PC-9 (cell line): ENCODE data around the gene MED13L. TPM values are rescaled to one million over a fixed set of nuclear protein-coding genes. Genes with fewer than 3 reads are reported as not detected.

ENCODE experiments used
- BruUV-seq: library from RNA; stranded (reverse); fragments of 400-500 nt; replicated peaks from 2 replicates; lab custom pipeline; 2021; lab: Mats Ljungman, UMichigan
- CTCF ChIA-PET: fragments of 300-600 bp; sonication (Branson Sonifier 250); formaldehyde crosslinking; loops from one replicate; lab custom pipeline; 2022; ENCODE audit warnings: antibody characterized with exemption; lab: Charles Lee
- POLR2A ChIA-PET: fragments of 300-600 bp; sonication (Branson Sonifier 250); formaldehyde crosslinking; loops from one replicate; lab custom pipeline; 2022; ENCODE audit warnings: antibody characterized with exemption; ENCODE audit not compliant: unreplicated experiment; lab: Charles Lee
- DNase-seq, 2 experiments: peaks; one replicate each; pipeline versions ENCODE4 v3.0.0 to v3.0.0-alpha.2; 2015 to 2022; ENCODE audit warnings: mixed read lengths in 1 of 2
- H2AFZ ChIP-seq: fragments of 200-600 bp; sonication (generic); 2 replicates; pipeline ENCODE4 v1.8.1; 2017; ENCODE audit warnings: antibody characterized with exemption
- H3F3A ChIP-seq: fragments of 200-600 bp; sonication (generic); 2 replicates; pipeline ENCODE4 v1.8.1; 2017; ENCODE audit warnings: antibody characterized with exemption, mild to moderate bottlenecking, low read depth; ENCODE audit not compliant: insufficient read depth
- H3K27ac ChIP-seq: fragments of 200-600 bp; sonication (generic); 2 replicates; pipeline ENCODE4 v1.6.1; 2016; ENCODE audit warnings: mixed run types
- H3K27me3 ChIP-seq: fragments of 200-600 bp; sonication (generic); 2 replicates; pipeline ENCODE4 v1.6.1; 2016; ENCODE audit warnings: low read depth, mixed run types; ENCODE audit not compliant: insufficient read depth
- H3K36me3 ChIP-seq: fragments of 200-600 bp; sonication (generic); 2 replicates; pipeline ENCODE4 v1.6.1; 2016; ENCODE audit warnings: low read depth, mixed run types
- H3K4me1 ChIP-seq: fragments of 200-600 bp; sonication (generic); replicated peaks from 2 replicates; pipeline ENCODE4 v1.6.1; 2016; ENCODE audit warnings: mixed run types; ENCODE audit not compliant: insufficient read depth
- H3K4me2 ChIP-seq: fragments of 200-600 bp; sonication (generic); 2 replicates; pipeline ENCODE4 v1.6.1; 2017; ENCODE audit warnings: mixed run types
- H3K4me3 ChIP-seq: fragments of 200-600 bp; sonication (generic); 2 replicates; pipeline ENCODE4 v1.6.1; 2016; ENCODE audit warnings: mixed run types
- H3K79me2 ChIP-seq: fragments of 200-600 bp; sonication (generic); 2 replicates; pipeline ENCODE4 v1.6.1; 2017; ENCODE audit warnings: low read depth, mixed run types
- H3K9me2 ChIP-seq: fragments of 200-600 bp; sonication (generic); 2 replicates; pipeline ENCODE4 v1.8.1; 2017; ENCODE audit warnings: mild to moderate bottlenecking; ENCODE audit not compliant: insufficient read depth
- H3K9me3 ChIP-seq: fragments of 200-600 bp; sonication (generic); 2 replicates; pipeline ENCODE4 v1.8.1; 2016; ENCODE audit warnings: low read depth; ENCODE audit not compliant: insufficient read depth
- H4K20me1 ChIP-seq: fragments of 200-600 bp; sonication (generic); 2 replicates; pipeline ENCODE4 v1.8.1; 2017; ENCODE audit not compliant: insufficient read depth
- CTCF ChIP-seq: fragments of 200-600 bp; sonication (generic); conservative IDR thresholded peaks from 2 replicates; pipeline ENCODE4 v1.6.1; 2017; ENCODE audit warnings: mixed run types, antibody characterized with exemption, mild to moderate bottlenecking, moderate library complexity
- EZH2 ChIP-seq: fragments of 200-600 bp; sonication (generic); IDR thresholded peaks from 2 replicates; pipeline ENCODE4 v1.8.0; 2017; ENCODE audit warnings: antibody characterized with exemption, low read depth
- intact Hi-C: fragments of 100-400 bp; cut with micrococcal nuclease; formaldehyde crosslinking; loops from one replicate; pipeline ENCODE4 v1.10.0; 2022; ENCODE audit not compliant: unreplicated experiment
- total RNA-seq: library from RNA; stranded (reverse); gene quantifications from 2 replicates; pipeline ENCODE4 v1.2.3, GENCODE V29; 2021

MED13L gene
- total RNA-seq, 1 experiment from 2014 or later: 89.5 TPM

GRCh38 chr12:116216022-116216756 lies 61.3 kb downstream of the MED13L start:
- Histone ChIP-seq H3K9me3 (no peaks in the 10 kb centered on the region), H3K27ac (no peak overlapping the region), H3K4me3 (no peak overlapping the region), H3K27me3 (no peaks in the 10 kb centered on the region), H3K4me2 (no peak overlapping the region), H3K4me1 (no peaks in the 10 kb centered on the region), H4K20me1 (peaks cover 58% of the 10 kb centered on the region), H3K79me2 (peaks cover 94% of the 10 kb centered on the region), H2AFZ (no peak overlapping the region), H3F3A (no peaks in the 10 kb centered on the region; the same call in 1 of the 2 replicates), H3K36me3 (no peaks in the 10 kb centered on the region), H3K9me2 (no peaks in the 10 kb centered on the region)
- TF ChIP-seq CTCF: no peak
- TF ChIP-seq EZH2: no peak
- CTCF ChIA-PET: interaction anchor here (0.5 kb wide), 1 partner anchor 181 kb away, joined by 3 read pairs; no protein-coding TSS in a partner anchor
- intact Hi-C loops: no loop called here
- POLR2A ChIA-PET: no interaction called here
- no peak for DNase-seq
- no TSS peak for BruUV-seq

GRCh38 chr12:116215023-116215422 lies 62.5 kb downstream of the MED13L start:
- intact Hi-C loops: no loop called here
- no peak overlapping the region for H3K4me3 ChIP-seq
- H3K9me2 ChIP-seq: no peaks in the 10 kb centered on the region
- no peak overlapping the region for H3K27ac ChIP-seq
- TF ChIP-seq EZH2 (no peak), CTCF (no peak)
- H3F3A ChIP-seq: no peaks in the 10 kb centered on the region; the same call in 1 of the 2 replicates
- no peak for DNase-seq
- no peaks in the 10 kb centered on the region for H3K4me1 ChIP-seq
- H3K27me3 ChIP-seq: no peaks in the 10 kb centered on the region
- H2AFZ ChIP-seq: no peak overlapping the region
- ChIA-PET POLR2A (interaction anchor here (0.6 kb wide), 1 partner anchor 10 kb away, joined by 7 read pairs; no protein-coding TSS in a partner anchor), CTCF (no interaction called here)
- no peaks in the 10 kb centered on the region for H3K9me3 ChIP-seq
- no peak overlapping the region for H3K4me2 ChIP-seq
- BruUV-seq: no TSS peak
- peaks cover 63% of the 10 kb centered on the region for H4K20me1 ChIP-seq
- H3K79me2 ChIP-seq: peaks cover 93% of the 10 kb centered on the region
- no peaks in the 10 kb centered on the region for H3K36me3 ChIP-seq

- no peak for TF ChIP-seq EZH2
- TF ChIP-seq CTCF: no peak
- intact Hi-C loops: no loop called here
- ChIA-PET POLR2A (no interaction called here), CTCF (interaction anchor here (0.5 kb wide), 1 partner anchor 9 kb away, joined by 5 read pairs; no protein-coding TSS in a partner anchor)
- peaks cover 96% of the 10 kb centered on the region for H3K79me2 ChIP-seq
- H2AFZ ChIP-seq: no peak overlapping the region
- no peaks in the 10 kb centered on the region for H3K9me2 ChIP-seq
- no peak for DNase-seq
- H4K20me1 ChIP-seq: peaks cover 73% of the 10 kb centered on the region
- H3K27ac ChIP-seq: no peak overlapping the region
- BruUV-seq: no TSS peak
- no peaks in the 10 kb centered on the region for H3K9me3 ChIP-seq
- no peaks in the 10 kb centered on the region for H3K27me3 ChIP-seq
- H3F3A ChIP-seq: no peaks in the 10 kb centered on the region; the same call in 1 of the 2 replicates
- no peak overlapping the region for H3K4me2 ChIP-seq
- H3K4me3 ChIP-seq: no peak overlapping the region
- no peaks in the 10 kb centered on the region for H3K4me1 ChIP-seq
- no peaks in the 10 kb centered on the region for H3K36me3 ChIP-seq
These were observed 63.5 kb downstream of the MED13L start for GRCh38 chr12:116213885-116214527.
